ENCODE data around the gene TPRN. TPM values are rescaled to one million over a fixed set of nuclear protein-coding genes. Genes with fewer than 3 reads are reported as not detected.
"Not testable (repeated sequence)": the region's sequence is repeated elsewhere in the genome, so short reads cannot be mapped to it uniquely, and the experiment has no call there.

TPRN gene, protein sequence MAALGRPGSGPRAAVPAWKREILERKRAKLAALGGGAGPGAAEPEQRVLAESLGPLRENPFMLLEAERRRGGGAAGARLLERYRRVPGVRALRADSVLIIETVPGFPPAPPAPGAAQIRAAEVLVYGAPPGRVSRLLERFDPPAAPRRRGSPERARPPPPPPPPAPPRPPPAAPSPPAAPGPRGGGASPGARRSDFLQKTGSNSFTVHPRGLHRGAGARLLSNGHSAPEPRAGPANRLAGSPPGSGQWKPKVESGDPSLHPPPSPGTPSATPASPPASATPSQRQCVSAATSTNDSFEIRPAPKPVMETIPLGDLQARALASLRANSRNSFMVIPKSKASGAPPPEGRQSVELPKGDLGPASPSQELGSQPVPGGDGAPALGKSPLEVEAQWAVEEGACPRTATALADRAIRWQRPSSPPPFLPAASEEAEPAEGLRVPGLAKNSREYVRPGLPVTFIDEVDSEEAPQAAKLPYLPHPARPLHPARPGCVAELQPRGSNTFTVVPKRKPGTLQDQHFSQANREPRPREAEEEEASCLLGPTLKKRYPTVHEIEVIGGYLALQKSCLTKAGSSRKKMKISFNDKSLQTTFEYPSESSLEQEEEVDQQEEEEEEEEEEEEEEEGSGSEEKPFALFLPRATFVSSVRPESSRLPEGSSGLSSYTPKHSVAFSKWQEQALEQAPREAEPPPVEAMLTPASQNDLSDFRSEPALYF
- total RNA-seq, result 5.1 and 6.4 TPM in 2 replicates

DNA sequence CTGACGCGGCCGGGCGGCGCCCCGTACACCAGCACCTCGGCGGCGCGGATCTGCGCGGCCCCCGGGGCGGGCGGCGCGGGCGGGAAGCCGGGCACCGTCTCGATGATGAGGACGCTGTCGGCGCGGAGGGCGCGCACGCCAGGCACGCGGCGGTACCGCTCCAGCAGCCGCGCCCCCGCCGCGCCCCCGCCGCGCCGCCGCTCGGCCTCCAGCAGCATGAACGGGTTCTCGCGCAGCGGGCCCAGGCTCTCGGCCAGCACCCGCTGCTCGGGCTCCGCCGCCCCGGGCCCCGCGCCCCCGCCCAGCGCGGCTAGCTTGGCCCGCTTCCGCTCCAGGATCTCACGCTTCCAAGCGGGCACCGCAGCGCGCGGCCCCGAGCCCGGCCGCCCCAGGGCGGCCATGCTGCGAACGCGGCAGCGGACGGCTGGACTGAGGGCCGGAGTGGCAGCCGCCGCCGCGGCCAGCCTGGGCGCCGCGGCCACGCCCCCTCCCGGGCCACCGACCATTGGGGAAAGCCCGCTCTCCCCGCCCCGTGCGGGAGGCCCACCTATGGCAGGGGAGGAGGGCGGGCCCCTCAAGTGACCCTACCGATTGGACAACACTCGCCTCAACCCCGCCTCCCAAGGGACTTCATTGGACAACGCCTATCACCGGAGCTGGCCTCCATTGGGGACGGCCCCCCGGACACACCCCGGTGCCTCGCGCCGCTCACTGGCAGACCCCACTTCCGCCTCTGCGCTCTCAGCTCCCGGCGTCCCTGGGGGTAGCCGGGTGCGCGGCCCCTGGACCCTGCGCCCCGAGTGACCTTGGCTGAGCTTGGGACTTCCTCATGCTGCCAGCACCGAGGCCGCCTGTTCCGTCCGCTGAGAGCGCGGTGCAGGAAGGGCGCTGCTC lies at the start of gene TPRN:
Gene TPRN (minus strand): TSS at position 431 of the 894 bp plus-strand sequence. CDS start 30 bp downstream, at position 401.
- peak; percentile 96 for DNase-seq (ENCODE audit: low read depth, low spot score)

DNA sequence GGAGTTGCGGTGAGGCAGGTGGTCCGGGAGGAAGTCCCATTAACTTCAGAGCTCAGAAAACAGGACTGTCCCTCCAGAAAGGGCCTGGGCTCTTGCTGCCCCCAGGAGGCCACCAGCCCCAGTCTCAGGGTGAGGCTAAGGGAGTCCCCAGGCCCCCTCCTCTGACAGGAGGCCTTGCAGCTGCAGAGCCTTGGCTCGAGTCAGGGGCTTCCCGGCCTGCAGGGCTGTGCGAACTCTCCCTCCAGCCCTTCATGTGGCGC lies 47.3 kb upstream of the TPRN start:
- no peak for DNase-seq (ENCODE audit: low read depth, low spot score)

DNA sequence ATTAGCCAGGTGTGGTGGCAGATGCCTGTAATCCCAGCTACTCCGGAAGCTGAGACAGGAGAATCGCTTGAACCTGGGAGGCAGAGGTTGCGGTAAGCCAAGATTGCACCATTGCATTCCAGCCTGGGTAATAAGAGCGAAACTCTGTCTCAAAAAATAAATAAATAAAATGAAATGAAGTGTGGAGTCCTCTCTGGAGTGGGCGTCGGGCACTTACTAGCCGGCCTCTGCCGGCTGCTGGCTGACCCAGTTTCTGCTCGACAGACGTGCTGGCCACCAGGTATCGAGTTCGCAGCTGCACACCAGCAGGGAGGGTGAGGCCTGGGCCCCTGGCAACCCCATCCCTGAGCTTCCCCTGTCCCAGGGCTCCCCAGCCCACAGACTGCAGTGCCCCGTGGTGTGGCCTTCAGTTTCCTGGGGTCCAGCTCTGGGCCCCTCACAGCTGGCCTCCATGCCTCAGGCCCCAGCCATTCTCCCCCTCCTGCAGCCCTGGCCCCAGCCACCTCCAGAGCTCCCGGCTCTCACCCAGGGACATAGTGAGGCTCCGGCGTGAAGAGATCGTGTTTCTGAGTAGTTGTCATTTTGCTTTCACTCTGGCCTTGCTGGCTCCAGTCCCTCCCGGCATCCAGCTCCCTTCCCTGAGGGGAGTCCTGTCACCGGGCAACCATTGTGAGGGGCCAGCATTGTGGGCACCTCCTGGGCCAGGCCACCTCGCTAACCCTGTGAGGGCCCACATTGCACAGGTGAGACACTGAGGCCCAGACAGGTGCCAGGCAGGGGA lies 46.8 kb upstream of the TPRN start:
- no peak for DNase-seq (ENCODE audit: low read depth, low spot score)

DNA sequence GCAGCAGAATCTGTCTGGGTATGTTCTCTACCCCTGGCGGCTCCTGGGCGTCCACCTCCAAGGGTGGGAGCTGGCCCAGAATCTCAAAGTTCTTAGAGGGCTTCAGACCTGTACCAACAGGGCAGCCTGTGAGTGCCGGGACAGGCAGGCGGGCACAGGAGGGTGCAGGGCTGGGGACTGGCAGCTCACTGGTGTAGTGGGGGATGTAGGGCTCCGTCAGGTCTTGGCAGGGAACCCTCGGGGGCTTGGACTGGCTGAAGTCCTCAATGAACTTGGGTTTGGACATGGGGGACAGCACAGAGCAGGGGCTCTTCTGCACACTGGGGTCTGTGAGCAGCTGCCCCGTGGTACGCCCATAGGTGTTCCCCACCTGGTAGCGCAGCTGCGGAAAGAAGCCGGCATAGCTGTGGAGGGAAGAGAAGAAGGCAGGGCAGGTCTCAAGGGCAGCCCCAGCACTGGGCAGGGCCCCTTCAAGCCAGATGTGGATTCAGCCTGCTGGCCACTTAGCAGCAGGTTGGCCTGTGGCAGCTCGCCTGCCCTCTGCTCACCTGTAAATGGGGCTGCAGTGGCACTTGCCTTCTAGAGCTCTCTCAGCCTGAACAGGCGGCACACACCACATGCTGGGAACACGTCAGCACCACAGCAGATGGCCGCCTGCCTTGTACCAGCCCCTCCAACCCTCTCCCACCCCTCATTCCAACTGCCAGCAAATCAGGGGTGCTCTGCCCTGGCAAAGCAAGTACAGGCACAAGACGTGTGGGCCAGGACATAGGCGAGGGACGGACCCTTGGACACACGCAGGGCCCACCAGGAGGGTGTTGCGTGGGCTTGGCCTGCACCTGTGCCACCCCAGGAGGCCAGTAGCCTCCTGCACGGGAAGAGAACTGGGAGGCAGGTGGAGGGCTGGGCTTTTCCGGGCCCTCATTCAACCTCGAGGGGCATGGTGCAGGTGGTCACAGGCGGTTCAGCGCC lies 45.2 kb upstream of the TPRN start:
- DNase-seq (ENCODE audit: low read depth, low spot score), result no peak

DNA sequence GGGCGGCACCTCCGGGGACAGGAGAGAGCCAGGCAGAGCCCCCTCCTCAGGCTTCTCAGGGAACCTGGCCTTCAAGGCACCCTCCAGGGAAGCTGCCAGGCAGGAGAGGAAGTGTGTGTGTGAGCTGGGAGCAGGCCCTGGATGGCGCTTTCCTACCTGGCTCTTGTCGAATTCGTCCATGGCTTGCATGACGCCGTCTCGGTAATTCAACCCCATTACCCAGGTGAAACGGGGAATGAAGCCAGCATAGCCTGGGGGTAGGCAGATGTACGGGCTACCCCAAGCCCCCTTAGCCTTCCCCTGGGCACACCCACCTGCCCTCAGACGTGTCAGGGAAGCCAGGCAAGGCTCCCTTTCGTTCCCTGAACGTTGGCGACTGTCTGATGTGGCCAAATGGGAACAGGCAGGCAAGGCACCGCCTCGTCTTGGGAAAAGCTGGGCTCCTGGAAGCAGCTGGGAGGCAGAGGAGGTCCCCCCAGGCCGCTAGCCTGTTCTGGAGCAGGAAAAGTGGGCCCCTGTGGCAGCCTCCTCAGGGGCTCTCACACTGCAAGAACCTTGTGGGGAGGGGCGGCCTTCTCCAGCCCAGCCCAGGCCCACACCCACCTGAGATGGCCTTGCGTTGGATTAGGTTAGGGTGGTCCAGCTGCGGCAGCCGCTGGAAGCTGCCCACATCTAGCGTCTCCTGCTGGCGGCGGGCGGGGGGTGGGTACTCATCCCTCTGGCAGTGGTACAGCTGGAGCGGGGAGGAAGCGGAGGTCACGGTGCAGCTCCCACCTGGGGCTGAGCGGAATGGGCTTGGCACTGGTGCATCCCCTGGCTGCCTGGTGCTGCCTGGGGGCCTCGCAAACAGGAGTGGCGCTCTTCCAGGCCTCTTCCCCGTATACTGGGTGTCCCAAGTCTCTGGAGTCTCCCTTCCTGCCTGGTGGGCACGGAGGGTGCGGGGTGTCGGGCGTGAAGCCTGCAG lies 44.2 kb upstream of the TPRN start:
- no peak for DNase-seq (ENCODE audit: low read depth, low spot score)

DNA sequence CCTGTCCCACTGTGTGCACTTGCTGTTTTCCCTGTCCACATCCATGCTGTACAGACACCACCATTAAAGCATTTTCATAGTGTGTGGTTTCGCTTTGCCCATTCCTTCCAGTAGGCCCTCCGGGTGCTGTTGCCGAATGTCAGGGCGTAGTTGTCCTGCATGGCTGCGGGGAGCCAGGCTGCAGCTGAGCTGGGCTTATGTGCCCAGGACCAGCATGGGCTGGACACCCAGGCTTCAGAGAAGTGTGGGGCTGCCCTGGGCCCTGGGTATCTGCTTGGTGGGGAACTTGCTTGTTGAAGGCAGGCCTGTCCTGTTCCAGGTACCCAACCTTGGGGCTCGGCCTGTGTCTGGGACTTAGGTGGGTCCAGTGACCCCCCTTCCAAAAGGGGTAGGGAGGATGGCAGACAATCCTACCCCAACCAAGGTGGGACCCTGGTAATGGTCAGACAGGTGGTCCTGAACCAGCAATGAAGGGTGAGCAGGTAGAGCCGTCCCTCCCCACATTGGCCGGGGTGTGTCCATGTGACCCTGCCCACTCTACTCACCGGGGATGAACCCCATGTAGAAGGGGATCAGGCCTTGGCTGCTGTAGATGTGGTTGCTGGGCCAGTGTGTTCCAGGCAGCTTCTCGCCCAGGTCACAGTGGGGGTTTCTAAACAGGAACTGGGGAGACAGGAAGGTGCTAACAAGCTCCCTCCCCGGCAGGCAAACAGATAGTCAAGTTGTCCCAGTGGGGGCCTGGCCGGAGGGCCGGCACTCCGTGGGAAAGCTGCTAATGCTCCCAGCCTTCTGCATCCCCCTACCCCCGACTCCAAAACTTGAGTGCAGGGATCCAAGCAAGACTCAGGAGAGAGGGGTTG lies 43.3 kb upstream of the TPRN start:
- no peak for DNase-seq (ENCODE audit: low read depth, low spot score)

DNA sequence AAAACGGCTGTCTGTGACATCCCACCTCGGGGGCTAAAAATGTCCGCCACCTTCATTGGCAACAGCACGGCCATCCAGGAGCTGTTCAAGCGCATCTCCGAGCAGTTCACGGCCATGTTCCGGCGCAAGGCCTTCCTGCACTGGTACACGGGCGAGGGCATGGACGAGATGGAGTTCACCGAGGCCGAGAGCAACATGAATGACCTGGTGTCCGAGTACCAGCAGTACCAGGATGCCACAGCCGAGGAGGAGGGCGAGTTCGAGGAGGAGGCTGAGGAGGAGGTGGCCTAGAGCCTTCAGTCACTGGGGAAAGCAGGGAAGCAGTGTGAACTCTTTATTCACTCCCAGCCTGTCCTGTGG lies 42.7 kb upstream of the TPRN start:
- DNase-seq (ENCODE audit: low read depth, low spot score), result not testable (repeated sequence)

DNA sequence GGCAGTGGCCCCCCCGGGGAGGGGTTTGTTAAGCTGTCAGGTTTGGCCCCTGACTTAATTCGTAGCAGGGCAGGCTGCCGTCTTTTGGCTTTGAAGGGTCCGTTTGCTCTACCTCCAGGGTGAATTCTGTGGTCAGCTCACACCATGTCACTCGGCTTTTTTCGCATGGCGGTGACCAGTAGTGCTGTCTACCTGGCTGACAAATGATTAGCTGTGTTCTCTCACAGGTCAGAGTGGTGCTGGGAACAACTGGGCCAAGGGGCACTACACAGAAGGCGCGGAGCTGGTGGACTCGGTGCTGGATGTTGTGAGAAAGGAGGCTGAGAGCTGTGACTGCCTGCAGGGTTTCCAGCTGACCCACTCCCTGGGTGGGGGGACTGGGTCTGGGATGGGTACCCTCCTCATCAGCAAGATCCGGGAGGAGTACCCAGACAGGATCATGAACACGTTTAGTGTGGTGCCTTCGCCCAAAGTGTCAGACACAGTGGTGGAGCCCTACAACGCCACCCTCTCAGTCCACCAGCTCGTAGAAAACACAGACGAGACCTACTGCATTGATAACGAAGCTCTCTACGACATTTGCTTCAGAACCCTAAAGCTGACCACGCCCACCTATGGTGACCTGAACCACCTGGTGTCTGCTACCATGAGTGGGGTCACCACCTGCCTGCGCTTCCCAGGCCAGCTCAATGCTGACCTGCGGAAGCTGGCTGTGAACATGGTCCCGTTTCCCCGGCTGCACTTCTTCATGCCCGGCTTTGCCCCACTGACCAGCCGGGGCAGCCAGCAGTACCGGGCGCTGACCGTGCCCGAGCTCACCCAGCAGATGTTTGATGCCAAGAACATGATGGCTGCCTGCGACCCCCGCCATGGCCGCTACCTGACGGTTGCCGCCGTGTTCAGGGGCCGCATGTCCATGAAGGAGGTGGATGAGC lies 42.0 kb upstream of the TPRN start:
- DNase-seq (ENCODE audit: low read depth, low spot score), result no peak

DNA sequence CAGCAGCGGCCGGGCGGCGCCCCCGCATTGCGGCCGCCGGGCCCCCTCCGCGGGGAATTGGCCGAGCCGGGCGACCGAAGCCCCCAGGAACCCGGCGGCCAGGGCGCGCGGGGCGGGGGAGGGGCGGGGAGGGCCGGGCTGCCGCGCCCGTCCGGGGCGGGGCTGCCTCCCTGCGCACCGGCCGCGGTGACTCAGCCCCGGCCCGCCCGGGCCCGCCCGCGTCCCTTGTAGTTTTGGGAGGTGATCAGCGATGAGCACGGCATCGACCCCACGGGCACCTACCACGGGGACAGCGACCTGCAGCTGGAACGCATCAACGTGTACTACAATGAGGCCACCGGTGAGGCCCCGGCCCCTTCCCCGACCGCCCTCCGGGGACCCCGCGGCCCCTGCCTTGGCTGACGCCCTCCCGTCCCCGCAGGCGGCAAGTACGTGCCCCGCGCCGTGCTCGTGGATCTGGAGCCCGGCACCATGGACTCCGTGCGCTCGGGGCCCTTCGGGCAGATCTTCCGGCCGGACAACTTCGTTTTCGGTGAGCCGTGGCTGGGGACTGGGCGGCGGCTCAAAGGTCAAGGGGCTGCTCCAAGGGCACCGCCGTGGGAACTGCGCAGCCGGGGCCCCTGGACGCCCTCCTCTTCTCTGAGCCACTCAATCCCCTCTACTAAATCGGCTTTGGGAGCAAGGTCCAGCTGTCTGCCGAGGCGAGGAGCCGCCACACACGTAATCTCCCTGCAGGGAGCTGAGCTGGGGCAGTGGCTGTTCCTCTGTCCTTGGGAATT lies 41.1 kb upstream of the TPRN start:
- no peak for DNase-seq (ENCODE audit: low read depth, low spot score)

DNA sequence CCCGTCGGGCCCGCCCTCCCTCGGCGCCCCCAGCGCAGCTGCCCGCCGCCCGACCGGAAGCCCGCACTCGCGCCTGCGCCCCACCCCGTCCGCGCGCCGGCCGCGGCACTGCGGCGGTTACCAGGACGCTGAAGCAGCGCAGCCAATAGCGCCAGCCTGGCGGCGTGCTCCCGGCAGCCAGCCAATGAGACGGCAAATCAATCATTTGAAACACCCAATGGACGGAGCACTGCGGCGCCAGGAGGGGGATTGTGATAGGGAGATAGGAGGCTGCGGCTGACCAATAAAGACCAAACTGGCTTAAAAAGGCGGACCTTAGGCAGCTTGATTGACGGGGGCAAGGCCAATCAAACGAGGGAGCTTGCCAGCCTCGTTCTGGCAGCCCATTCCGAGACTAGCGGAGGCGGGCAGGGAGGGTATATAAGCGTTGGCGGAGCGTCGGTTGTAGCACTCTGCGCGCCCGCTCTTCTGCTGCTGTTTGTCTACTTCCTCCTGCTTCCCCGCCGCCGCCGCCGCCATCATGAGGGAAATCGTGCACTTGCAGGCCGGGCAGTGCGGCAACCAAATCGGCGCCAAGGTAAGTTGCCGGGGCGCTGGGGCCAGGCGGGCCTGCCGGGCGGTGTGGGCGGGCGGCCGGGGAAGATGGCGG lies 40.4 kb upstream of the TPRN start, which contains the start of gene TUBB4B:
Gene TUBB4B (plus strand): TSS at position 447 of the 649 bp plus-strand sequence. CDS start 74 bp downstream, at position 521.
- peak; percentile 100 for DNase-seq (ENCODE audit: low read depth, low spot score)

DNA sequence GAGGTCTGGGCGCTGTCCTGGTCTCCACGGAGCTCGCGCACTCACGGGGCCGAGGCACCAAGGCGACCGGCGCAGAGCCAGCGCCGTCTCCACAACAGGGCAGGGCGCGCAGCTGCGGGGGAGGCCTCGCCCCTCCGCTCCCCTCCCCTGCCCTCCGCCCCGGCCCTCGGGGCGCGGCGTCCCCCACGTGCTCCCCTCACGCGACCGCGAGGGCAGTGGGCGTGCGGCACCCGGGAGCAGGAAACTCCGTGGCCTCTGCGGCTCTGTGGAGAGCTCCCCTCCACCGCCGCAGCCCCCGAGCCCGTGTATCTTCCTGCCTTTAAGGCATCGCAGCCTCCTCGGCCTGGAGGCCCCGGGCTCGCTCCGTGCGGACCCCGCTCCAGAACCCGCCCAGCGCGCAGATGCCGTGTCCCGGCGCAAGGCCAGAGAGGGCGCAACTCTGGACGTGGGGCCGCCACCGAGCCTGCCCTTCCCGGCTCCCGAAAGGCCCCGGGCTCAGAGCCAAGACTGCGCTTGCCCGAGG lies 39.8 kb upstream of the TPRN start:
- peak; percentile 30 for DNase-seq (ENCODE audit: low read depth, low spot score)

DNA sequence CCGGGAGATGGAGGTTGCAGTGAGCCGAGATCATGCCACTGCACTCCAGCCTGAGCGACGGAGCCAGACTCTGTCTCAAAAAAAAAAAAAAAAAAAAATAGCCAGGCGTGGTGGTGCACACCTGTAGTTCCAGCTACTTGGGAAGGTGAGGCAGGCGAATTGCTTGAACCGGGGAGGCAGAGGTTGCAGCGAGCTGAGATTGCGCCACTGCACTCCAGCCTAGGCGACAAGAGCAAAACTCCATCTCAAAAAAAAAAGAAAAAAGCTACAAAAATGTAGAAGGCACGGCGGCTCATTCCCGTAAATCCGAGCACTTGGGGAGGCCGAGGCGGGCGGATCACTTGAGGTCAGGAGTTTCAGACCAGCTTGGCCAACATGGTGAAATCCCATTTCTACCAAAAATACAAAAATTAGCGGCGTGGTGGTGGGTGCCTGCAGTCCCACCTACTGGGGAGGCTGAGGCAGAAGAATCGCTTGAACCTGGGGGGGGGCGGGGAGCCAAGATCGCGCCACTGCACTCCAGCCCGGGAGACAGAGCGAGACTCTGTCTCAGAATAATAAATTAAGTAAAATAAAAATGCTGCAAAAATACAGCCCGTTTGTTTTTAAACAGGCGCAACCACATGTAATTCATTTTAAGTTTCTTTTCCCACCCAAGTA lies 39.1 kb upstream of the TPRN start:
- not testable (repeated sequence) for DNase-seq (ENCODE audit: low read depth, low spot score)

DNA sequence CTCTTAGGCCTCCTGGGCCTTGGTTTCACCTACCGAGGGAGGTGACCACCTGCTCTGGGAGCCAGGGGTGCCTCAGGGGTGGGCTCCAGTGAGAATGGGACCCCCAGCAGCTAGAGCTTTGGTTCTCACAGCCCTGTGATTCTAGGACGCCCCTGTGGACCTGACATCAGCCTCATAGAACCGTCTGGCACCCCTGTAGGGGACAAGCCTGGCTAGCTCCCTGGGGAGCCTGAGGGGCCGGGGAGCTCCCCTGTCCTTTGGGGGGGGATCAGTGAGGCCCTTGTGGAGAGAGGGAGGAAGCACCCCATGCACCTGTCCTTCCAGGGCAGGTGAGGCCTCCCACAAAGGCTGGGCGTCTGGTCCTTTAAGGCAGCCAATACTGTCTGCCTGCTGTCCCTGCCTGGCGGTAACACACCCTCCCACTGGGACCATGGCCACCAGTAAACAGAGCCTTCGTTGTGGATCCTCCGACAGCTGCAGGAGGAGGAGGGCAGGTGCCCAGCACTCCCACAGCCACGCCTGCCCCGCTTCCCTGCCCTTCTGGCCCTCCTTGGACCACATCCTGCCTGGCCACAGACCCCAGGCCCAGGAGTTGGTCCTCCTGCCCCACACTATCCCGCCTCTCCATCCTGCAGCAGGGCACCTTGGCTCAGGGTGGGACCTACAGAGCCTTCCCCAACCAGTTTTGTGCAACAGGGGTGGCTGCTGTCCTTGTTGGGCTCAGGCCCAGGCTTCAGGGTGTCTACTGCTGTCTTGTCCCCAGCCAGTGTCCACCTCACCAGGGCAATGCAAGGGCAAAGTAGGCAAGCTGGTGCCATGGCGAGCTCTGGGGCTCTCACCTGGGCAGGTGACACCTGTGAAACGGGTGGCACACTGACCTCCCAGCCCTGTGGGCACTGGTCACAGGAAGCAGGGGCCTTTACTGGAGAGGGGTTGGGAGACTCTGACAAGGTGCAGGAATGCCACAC lies 37.5 kb upstream of the TPRN start:
- DNase-seq (ENCODE audit: low read depth, low spot score), result no peak
